Upper lobe of left lung (tissue), 6 donors: Measurements from ENCODE around the gene AP3S2. TPM values are rescaled to one million over a fixed set of nuclear protein-coding genes. Genes with fewer than 3 reads are reported as not detected.

Experiments
- ATAC-seq, 2 donors: fragments of 200-7000 bp; cut with Tn5 transposase; one replicate each; pipeline ENCODE4 v1.9.1; 2022; ENCODE audit warnings: mild to moderate bottlenecking in 2 of 2, moderate library complexity in 2 of 2; ENCODE audit not compliant: low FRiP score in 2 of 2
- DNase-seq, 2 donors: peaks; one replicate each; pipeline ENCODE4 v3.0.0-alpha.2; 2019 to 2020
- H3K27ac ChIP-seq, 4 donors: fragments of 200-600 bp; sonication (generic); one replicate each; pipeline ENCODE4 v1.5.1; 2016 to 2019
- H3K27me3 ChIP-seq, 4 donors: fragments of 200-600 bp; sonication (generic); one replicate each; pipeline ENCODE4 v1.5.1; 2017 to 2019
- H3K36me3 ChIP-seq, 4 donors: fragments of 200-600 bp; sonication (generic); one replicate each; pipeline ENCODE4 v1.5.1; 2016 to 2019
- H3K4me1 ChIP-seq, 4 donors: fragments of 200-600 bp; sonication (generic); one replicate each; pipeline ENCODE4 v1.5.1; 2018 to 2019
- H3K4me3 ChIP-seq, 4 donors: fragments of 200-600 bp; sonication (generic); one replicate each; pipeline ENCODE4 v1.5.1; 2017 to 2019; ENCODE audit warnings: mild to moderate bottlenecking in 2 of 4, moderate library complexity in 1 of 4
- H3K9me3 ChIP-seq, 4 donors: fragments of 200-600 bp; sonication (generic); one replicate each; pipeline ENCODE4 v1.5.1; 2018 to 2019
- CTCF ChIP-seq, 6 experiments: fragments of 450-650 bp in 4 of 6; fragments of 200-600 bp in 2 of 6; sonication (generic) in 2 of 6; IDR thresholded peaks; one replicate each; pipeline ENCODE4 v1.5.1; 2016 to 2019; ENCODE audit warnings: antibody characterized with exemption in 6 of 6
- EP300 ChIP-seq, 4 donors: sonication (generic); formaldehyde crosslinking; IDR thresholded peaks; one replicate each; pipeline ENCODE4 v1.5.1; 2017; ENCODE audit warnings: antibody characterized with exemption in 4 of 4, control low read depth in 2 of 4
- POLR2A ChIP-seq, 4 donors: fragments of 450-650 bp; IDR thresholded peaks; one replicate each; pipeline ENCODE4 v1.5.1; 2016 to 2017; ENCODE audit warnings: antibody characterized with exemption in 4 of 4, mild to moderate bottlenecking in 2 of 4
- POLR2AphosphoS5 ChIP-seq, 2 donors: sonication (generic); formaldehyde crosslinking; IDR thresholded peaks; one replicate each; pipeline ENCODE4 v1.5.1; 2017; ENCODE audit warnings: antibody characterized with exemption in 2 of 2
- WGBS, 2 donors: methylation state at CpG; one replicate each; pipeline ENCODE4 v1.1.5; 2017 to 2018; 5-methylcytosine and 5-hydroxymethylcytosine counted together
- total RNA-seq, 6 donors: library from RNA; depleted of rRNA in 4 of 6; stranded (reverse); fragments of >200 nt in 4 of 6; gene quantifications; one replicate each; pipeline versions ENCODE4 v1.1.0 to v1.2.1, GENCODE V29; 2016 to 2021
- donor health status: DM: no; HTN: no; CAD: no; lungs with moderate emphysema.
- donor health status: DM: no; HTN: yes; CAD: no; lungs with severe emphysema.

The AP3S2 gene
- total RNA-seq, 6 donors from 2014 or later, result 19.6 to 46.1 (median 28.9) TPM

DNA sequence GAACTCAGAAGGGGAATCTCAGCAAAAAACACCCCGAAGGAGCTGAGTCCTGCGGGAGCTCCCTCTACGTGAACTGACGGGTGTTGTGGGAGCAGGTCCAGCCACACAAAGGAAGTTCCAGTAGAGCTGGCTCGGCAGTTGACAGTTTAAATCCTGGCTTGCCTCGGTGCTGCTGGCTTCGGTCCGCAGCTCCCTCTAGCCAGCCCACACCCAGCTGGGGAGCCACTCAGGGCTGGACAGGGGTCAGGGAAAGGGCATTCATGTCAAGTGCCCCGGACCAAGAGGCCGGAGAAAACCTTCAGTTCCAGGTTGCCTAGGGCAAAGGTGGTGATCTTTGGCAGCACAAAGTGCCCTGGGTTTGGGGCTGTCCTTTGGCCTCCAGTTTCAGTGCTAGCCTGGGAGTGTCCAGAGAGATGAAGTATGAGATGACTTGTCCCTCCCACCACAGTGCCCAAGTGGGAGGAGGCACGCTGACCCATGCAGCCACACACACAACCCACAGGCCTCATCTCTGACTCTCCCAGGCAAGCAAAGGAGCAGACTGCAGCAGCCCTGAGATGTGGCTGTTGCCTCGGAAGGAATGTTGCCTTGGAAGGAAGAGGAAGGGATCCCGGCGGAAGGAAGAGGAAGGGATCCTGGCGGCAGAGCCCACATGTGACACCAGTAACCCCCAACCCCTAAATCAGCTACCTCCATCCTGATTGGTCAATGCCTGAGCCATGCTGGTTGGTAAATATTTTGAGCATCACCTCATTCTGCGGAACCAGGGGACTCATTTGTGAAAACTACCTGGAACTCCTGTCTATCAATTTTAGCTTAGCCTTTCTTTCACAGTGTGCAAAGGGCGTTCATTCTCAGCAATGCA lies 65.3 kb downstream of the AP3S2 start:
- TF ChIP-seq POLR2A (IDR thresholded peaks at IDR 0.05) (no peak), CTCF (IDR thresholded peaks at IDR 0.05) (no peak), EP300 (IDR thresholded peaks at IDR 0.05) (peak in 1 of 4 donors; percentile 5), POLR2AphosphoS5 (IDR thresholded peaks at IDR 0.05) (no peak)
- Histone ChIP-seq H3K4me3 (no peak overlapping the region), H3K27me3 (no peaks in the 10 kb centered on the region), H3K9me3 (no peaks in the 10 kb centered on the region), H3K27ac (peak overlapping the region; percentile 24 to 67 (median 44)), H3K36me3 (peaks cover 5 to 22% (median 7%) of the 10 kb centered on the region in 4 donors), H3K4me1 (peaks cover 17 to 32% (median 23%) of the 10 kb centered on the region in 4 donors)
- DNase-seq, result peak in 1 of 2 donors; percentile 58
- ATAC-seq, result peak; percentile 79 to 86
- 24 to 37% methylated on average over 11 to 16 of the region's 17 CpGs for WGBS, 2 donors

GRCh38 chr15:89827829-89828228 lies 66.0 kb downstream of the AP3S2 start:
- 83 to 96% methylated on average over 4 of the region's 4 CpGs for WGBS, 2 donors
- DNase-seq (no peak), ATAC-seq (no peak)
- Histone ChIP-seq H3K27ac (peak overlapping the region; percentile 24 to 67 (median 44)), H3K4me3 (no peak overlapping the region), H3K4me1 (peaks cover 17 to 32% (median 23%) of the 10 kb centered on the region in 4 donors), H3K27me3 (no peaks in the 10 kb centered on the region), H3K9me3 (no peaks in the 10 kb centered on the region), H3K36me3 (peaks cover 0 to 15% (median under 1%) of the 10 kb centered on the region in 4 donors)
- TF ChIP-seq POLR2AphosphoS5 (IDR thresholded peaks at IDR 0.05), result no peak
- TF ChIP-seq POLR2A (IDR thresholded peaks at IDR 0.05), result no peak
- TF ChIP-seq CTCF (IDR thresholded peaks at IDR 0.05), result no peak
- TF ChIP-seq EP300 (IDR thresholded peaks at IDR 0.05), result no peak

DNA sequence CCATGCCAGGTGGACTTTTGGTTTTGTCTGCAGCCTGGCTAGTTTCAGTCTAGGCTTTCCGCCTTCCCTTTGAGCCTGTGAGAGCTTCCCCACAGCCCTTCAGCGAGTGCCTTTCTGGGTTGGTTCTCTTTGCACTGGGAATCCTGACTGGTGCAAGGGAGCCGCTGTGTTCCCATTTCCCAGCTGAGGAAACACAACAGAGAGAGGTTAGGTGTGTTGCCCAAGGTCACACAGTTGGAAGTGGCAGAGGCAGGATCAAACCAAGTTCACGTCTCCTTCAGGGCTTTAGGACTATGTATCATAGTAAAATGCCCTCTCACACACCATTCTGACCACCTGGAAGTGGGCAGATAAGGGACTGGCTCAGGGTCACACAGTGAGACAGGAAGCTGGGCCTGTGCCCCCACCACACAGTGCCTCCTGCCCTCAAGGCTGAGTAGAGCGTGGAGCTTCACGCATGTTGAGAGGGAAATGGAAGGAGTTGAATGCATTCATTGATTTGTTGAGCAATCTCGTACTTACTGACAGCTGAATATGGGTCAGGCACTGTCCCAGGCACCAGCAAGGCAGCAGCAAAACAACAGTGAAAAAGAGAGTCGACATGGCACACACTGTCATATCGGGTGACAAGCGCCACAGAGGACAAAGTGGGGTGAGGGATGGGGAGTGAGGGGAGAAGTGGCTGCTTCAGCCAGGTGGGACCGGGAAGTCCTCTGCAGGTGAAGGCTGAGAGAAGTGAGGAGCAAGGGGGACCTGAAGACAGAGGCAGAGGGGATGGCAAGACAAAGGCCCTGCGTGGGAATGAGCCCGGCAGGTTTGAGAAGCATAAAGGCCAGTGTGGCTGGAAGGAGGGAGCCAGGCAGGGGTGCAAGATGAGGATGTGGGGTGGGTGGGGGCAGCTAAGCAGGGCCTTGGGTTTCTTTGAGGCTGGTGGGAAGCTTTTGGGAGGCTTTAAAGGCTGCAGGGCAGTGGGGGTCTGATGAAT lies 66.8 kb downstream of the AP3S2 start:
- 84% methylated on average over 12 to 13 of the region's 13 CpGs for WGBS, 2 donors
- Histone ChIP-seq H3K27ac (no peak overlapping the region), H3K4me3 (no peak overlapping the region), H3K4me1 (peaks cover 17 to 32% (median 23%) of the 10 kb centered on the region in 4 donors), H3K36me3 (peaks cover 0 to 6% (median 0%) of the 10 kb centered on the region in 4 donors), H3K27me3 (no peaks in the 10 kb centered on the region), H3K9me3 (no peaks in the 10 kb centered on the region)
- no peak for ATAC-seq
- no peak for DNase-seq
- TF ChIP-seq CTCF (IDR thresholded peaks at IDR 0.05), result no peak

DNA sequence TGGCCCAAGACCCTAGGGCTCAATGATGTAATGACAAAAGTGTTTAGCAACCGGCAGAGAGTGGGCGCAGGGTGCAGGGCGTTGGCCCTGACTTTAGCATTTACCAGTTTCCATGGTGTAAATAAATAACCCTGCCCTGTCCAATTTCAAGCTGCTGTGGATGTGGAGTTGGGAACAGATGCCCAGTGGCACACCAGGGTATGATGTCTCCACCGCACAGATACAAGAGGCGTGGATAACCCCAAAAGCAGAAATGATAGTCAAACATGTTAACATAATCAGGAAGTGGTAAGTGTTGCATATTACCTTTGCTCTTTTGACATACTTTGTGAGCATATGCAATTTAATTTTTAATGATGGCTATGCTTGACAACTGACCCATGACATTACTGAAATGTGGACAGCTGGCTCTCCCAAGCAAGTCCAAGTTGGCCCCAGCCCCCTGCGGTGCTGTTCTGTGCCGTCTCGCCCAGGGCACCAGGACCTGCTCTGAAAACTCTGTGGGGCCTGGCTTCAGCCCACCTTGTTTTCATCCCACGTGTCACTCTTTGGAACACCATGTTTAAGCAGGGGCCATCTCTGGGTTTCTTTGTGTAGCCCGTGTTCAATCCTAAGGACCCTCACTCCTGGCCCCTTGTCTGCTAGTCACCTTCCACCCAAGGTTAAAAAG lies 68.4 kb downstream of the AP3S2 start:
- DNase-seq, result peak in 1 of 2 donors; percentile 50
- peak in 1 of 2 donors; percentile 66 for TF ChIP-seq POLR2AphosphoS5 (IDR thresholded peaks at IDR 0.05)
- TF ChIP-seq EP300 (IDR thresholded peaks at IDR 0.05), result no peak
- peak in 1 of 2 donors; percentile 40 for ATAC-seq
- no peak overlapping the region for H3K4me3 ChIP-seq
- 61 to 67% methylated on average over 10 of the region's 10 CpGs for WGBS, 2 donors
- no peaks in the 10 kb centered on the region for H3K36me3 ChIP-seq
- H3K27ac ChIP-seq, result peak overlapping the region in 3 of 4 donors; percentile 60 to 81 (median 69)
- no peaks in the 10 kb centered on the region for H3K27me3 ChIP-seq
- H3K4me1 ChIP-seq, result peaks cover 17 to 32% (median 23%) of the 10 kb centered on the region in 4 donors
- H3K9me3 ChIP-seq, result no peaks in the 10 kb centered on the region
